Body of pancreas (tissue), 4 donors: ENCODE measurements around the gene FYB1. TPM values are rescaled to one million over a fixed set of nuclear protein-coding genes. Genes with fewer than 3 reads are reported as not detected.

Experiments used
- ATAC-seq: fragments of 150-250 bp; one replicate; pipeline ENCODE4 v1.9.1; 2016
- DNase-seq, 4 donors: peaks; one replicate each; pipeline ENCODE4 v3.0.0-alpha.2; 2019
- H3K27ac ChIP-seq, 4 donors: fragments of 200-600 bp; sonication (generic); 1 replicate in 3 of 4; 2 replicates in 1 of 4; pipeline versions ENCODE4 v1.5.1 to v1.6.1; 2016 to 2019; ENCODE audit warnings: mild to moderate bottlenecking in 1 of 4, mixed read lengths in 1 of 4, moderate library complexity in 1 of 4
- H3K27me3 ChIP-seq, 2 donors: fragments of 200-600 bp; sonication (generic); one replicate each; pipeline ENCODE4 v1.6.0; 2016; ENCODE audit warnings: mild to moderate bottlenecking in 1 of 2
- H3K36me3 ChIP-seq, 2 donors: fragments of 200-600 bp; sonication (generic); replicated peaks in 1 of 2; 2 replicates each; pipeline ENCODE4 v1.5.1; 2016; ENCODE audit warnings: low read depth in 2 of 2; ENCODE audit not compliant: insufficient read depth in 1 of 2
- H3K4me1 ChIP-seq: fragments of 200-600 bp; sonication (generic); one replicate; pipeline ENCODE4 v1.6.0; 2016
- H3K4me3 ChIP-seq, 2 donors: fragments of 200-600 bp; sonication (generic); 1 replicate in 1 of 2; 2 replicates in 1 of 2; pipeline ENCODE4 v1.5.1; 2016 to 2019
- H3K9me3 ChIP-seq, 3 donors: fragments of 200-600 bp; sonication (generic); 1 replicate in 2 of 3; 2 replicates in 1 of 3; pipeline ENCODE4 v1.5.1; 2016
- POLR2A ChIP-seq, 3 donors: fragments of 450-650 bp; IDR thresholded peaks; one replicate each; pipeline ENCODE4 v1.6.1; 2016; ENCODE audit warnings: antibody characterized with exemption in 3 of 3, mild to moderate bottlenecking in 2 of 3
- WGBS, 2 donors: methylation state at CpG; one replicate each; pipeline ENCODE4 v1.1.5; 2017; 5-methylcytosine and 5-hydroxymethylcytosine counted together
- intact Hi-C: fragments of 100-400 bp; cut with DNase I; formaldehyde crosslinking; loops from one replicate; pipeline ENCODE4 v1.15.1; 2023
- total RNA-seq, 2 donors: library from RNA; depleted of rRNA; stranded (reverse); fragments of >200 nt; gene quantifications; one replicate each; pipeline ENCODE4 v1.1.0, GENCODE V29; 2016
- TF ChIP-seq, protein P1 (sequence below), 7 experiments: fragments of 450-650 bp in 4 of 7; fragments of 200-600 bp in 3 of 7; sonication (generic) in 3 of 7; IDR thresholded peaks; one replicate each; pipeline ENCODE4 v1.5.1; 2016 to 2019; ENCODE audit warnings: antibody characterized with exemption in 7 of 7

Gene FYB1
- total RNA-seq, 2 donors from 2014 or later: 2.9 to 3.0 TPM

DNA sequence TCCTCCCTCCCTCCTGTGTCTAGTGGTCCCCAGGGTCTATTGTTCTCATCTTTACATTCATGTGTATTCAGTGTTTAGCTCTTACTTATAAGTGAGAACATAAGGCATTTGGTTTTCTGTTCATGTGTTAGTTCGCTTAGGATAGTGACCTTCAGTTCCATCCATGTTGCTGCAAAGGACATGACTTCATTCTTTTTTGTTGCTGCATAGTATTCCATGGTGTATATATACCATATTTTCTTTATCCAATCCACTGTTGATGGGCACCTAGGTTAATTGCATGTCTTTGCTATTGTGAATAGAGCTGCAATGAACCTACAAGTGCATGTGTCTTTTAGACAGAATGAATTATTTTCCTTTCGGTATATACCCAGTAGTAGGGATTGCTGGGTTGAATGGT is 46.8 kb downstream of the FYB1 start:
- 78 to 87% methylated on average over 2 of the region's 2 CpGs for WGBS, 2 donors
- no peaks in the 10 kb centered on the region for H3K27me3 ChIP-seq
- intact Hi-C loops: no loop called here
- H3K36me3 ChIP-seq: no peaks in the 10 kb centered on the region
- TF ChIP-seq POLR2A (IDR thresholded peaks at IDR 0.05): no peak
- TF ChIP-seq, protein P1, sequence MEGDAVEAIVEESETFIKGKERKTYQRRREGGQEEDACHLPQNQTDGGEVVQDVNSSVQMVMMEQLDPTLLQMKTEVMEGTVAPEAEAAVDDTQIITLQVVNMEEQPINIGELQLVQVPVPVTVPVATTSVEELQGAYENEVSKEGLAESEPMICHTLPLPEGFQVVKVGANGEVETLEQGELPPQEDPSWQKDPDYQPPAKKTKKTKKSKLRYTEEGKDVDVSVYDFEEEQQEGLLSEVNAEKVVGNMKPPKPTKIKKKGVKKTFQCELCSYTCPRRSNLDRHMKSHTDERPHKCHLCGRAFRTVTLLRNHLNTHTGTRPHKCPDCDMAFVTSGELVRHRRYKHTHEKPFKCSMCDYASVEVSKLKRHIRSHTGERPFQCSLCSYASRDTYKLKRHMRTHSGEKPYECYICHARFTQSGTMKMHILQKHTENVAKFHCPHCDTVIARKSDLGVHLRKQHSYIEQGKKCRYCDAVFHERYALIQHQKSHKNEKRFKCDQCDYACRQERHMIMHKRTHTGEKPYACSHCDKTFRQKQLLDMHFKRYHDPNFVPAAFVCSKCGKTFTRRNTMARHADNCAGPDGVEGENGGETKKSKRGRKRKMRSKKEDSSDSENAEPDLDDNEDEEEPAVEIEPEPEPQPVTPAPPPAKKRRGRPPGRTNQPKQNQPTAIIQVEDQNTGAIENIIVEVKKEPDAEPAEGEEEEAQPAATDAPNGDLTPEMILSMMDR (IDR thresholded peaks at IDR 0.05): no peak
- no peaks in the 10 kb centered on the region for H3K9me3 ChIP-seq
- H3K27ac ChIP-seq: no peak overlapping the region
- no peak overlapping the region for H3K4me3 ChIP-seq
- ATAC-seq (no peak), DNase-seq (no peak)
- no peaks in the 10 kb centered on the region for H3K4me1 ChIP-seq

DNA sequence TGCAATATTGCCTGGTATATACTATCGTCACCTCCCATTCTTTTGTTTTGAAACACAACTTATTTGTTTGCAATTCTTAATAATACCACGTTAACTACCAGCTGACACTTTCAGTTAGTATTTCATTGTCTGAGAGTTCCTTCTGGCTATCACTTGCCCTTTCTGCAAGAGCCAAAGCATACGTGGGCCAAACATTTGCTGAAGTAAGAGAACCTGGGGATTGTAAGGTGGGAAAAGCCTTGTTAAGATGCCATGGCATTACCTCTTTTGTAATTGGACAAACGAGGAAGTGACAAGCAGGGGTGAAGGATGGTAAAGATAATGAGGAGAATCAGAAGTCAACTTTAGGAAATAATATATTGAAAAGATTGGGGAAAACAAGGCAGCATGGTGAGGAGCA is 47.7 kb downstream of the FYB1 start:
- no peak overlapping the region for H3K4me3 ChIP-seq
- TF ChIP-seq POLR2A (IDR thresholded peaks at IDR 0.05): no peak
- TF ChIP-seq, protein P1 (IDR thresholded peaks at IDR 0.05): no peak
- DNase-seq: no peak
- H3K4me1 ChIP-seq: no peaks in the 10 kb centered on the region
- H3K36me3 ChIP-seq: no peaks in the 10 kb centered on the region
- intact Hi-C loops: no loop called here
- ATAC-seq: no peak
- no peaks in the 10 kb centered on the region for H3K27me3 ChIP-seq
- 49 to 60% methylated on average over 4 of the region's 4 CpGs for WGBS, 2 donors
- no peak overlapping the region for H3K27ac ChIP-seq
- no peaks in the 10 kb centered on the region for H3K9me3 ChIP-seq

DNA sequence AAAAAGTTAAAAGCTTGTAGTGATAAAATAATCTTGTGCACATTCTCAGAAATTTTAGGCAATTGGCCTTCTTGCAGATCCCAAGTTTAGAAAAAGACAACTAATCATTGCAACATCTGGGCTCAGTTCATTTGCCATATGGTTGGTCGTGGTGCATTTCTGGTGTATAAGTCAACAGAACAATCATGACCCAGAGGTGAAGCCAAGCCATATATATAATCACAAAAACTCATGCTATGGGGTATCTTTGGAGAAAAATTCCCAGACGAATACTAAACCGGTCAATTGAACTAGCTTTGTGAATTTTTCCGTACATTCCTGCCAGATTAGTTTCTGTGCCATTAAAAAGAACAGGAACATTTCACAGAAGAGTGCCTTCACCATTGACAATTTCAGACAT is 50.3 kb downstream of the FYB1 start:
- 54 to 74% methylated on average over 4 of the region's 4 CpGs for WGBS, 2 donors
- intact Hi-C loops: no loop called here

DNA sequence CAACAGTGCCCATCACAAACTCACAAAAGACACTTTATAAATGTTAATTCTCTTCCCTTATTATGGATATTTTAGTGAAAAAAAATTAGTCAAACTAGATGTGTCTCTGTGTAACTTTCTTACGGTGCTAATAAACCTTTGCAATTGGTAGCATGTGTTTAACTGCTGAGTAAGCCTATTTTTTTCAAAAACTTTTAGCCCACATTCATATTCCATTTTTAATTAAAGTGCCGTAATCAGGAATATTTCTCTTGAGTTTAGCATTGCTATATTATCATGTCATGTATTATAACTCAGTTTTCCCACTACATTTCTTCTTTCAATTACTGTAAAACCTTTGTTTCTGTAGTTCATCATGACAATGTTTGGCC is 51.4 kb downstream of the FYB1 start:
- DNase-seq (no peak), ATAC-seq (no peak)
- Histone ChIP-seq H3K4me3 (no peak overlapping the region), H3K9me3 (no peaks in the 10 kb centered on the region), H3K27ac (no peak overlapping the region), H3K4me1 (no peaks in the 10 kb centered on the region), H3K36me3 (no peaks in the 10 kb centered on the region), H3K27me3 (no peaks in the 10 kb centered on the region)
- intact Hi-C loops: no loop called here
- 59 to 80% methylated on average over 2 of the region's 2 CpGs for WGBS, 2 donors
- TF ChIP-seq POLR2A (IDR thresholded peaks at IDR 0.05): no peak
- TF ChIP-seq, protein P1 (IDR thresholded peaks at IDR 0.05): no peak

More for the DNA sequence above, 50.3 kb downstream of the FYB1 start:
- no peak for TF ChIP-seq POLR2A (IDR thresholded peaks at IDR 0.05)
- TF ChIP-seq, protein P1 (IDR thresholded peaks at IDR 0.05): no peak
- no peaks in the 10 kb centered on the region for H3K4me1 ChIP-seq
- DNase-seq: no peak
- H3K36me3 ChIP-seq: no peaks in the 10 kb centered on the region
- H3K9me3 ChIP-seq: no peaks in the 10 kb centered on the region
- H3K4me3 ChIP-seq: no peak overlapping the region
- H3K27ac ChIP-seq: no peak overlapping the region
- no peak for ATAC-seq
- H3K27me3 ChIP-seq: no peaks in the 10 kb centered on the region

DNA sequence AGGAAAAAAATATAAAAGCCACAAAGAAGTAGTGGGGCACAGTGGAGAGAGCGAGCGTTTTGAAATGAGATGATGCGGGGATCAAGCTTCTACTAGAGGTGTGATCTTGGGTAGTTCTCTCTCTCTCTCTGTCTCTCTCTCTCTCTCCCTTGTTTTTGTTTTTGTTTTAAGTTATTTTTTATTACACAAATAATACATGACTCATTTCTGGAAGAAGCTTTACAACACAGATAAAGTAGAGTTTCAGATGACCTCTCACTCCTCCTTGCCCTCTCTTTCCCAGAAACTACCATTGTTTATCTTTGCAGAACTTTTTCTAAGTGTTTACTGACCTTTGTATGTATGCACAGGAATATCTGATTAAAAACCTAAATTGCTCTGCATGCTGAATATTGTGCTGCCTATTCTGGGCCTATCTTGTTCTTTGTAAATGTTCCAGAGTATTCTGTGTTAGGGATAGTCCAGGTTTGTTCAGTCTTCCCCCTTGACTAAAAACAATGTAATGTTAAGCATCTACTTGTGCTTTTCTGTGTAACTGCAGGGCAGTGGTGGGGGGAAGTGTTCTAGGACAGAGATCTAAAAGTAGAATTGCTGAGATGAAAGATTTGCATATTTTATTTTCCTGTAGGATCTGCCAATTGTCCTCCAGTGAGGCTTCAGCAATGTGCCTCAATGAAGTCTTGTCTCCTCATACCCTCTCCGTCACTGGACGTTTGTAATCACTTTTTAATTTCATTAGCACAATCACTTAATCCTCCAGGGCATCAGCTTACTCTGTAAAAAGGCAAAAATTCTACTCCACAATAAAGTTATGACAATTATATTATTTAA is 52.0 kb downstream of the FYB1 start:
- no peak for TF ChIP-seq POLR2A (IDR thresholded peaks at IDR 0.05)
- TF ChIP-seq, protein P1 (IDR thresholded peaks at IDR 0.05): no peak
- Histone ChIP-seq H3K4me3 (no peak overlapping the region), H3K4me1 (no peaks in the 10 kb centered on the region), H3K36me3 (no peaks in the 10 kb centered on the region), H3K27ac (no peak overlapping the region), H3K9me3 (no peaks in the 10 kb centered on the region), H3K27me3 (no peaks in the 10 kb centered on the region)
- ATAC-seq (no peak), DNase-seq (no peak)
- intact Hi-C loops: no loop called here
- 66 to 74% methylated on average over 5 of the region's 5 CpGs for WGBS, 2 donors
